IMR-90 (cell line): ENCODE measurements around the gene WNT3. TPM values are rescaled to one million over a fixed set of nuclear protein-coding genes. Genes with fewer than 3 reads are reported as not detected.

Experiments
- ATAC-seq: fragments of 200-7000 bp; cut with Tn5 transposase; 2 replicates; pipeline ENCODE4 v1.9.1; 2020; ENCODE audit warnings: low read depth, mild to moderate bottlenecking, moderate library complexity
- BruUV-seq: library from RNA; stranded (reverse); fragments of 400-500 nt; replicated peaks from 2 replicates; lab custom pipeline; 2021; lab: Mats Ljungman, UMichigan
- CTCF ChIA-PET: fragments of 300-600 bp; formaldehyde crosslinking; extraction: SDS; loops from one replicate; lab custom pipeline; 2021; ENCODE audit warnings: antibody characterized with exemption; lab: Yijun Ruan, JAX
- POLR2A ChIA-PET: fragments of 300-600 bp; sonication (Branson Sonifier 250); formaldehyde crosslinking; loops from one replicate; lab custom pipeline; 2022; ENCODE audit warnings: antibody characterized with exemption; ENCODE audit not compliant: unreplicated experiment; lab: Charles Lee
- DNase-seq: peaks from one replicate; pipeline ENCODE4 v3.0.0; 2013
- H2AFZ ChIP-seq: replicated peaks from 2 replicates; pipeline ENCODE3; 2013; ENCODE audit warnings: low read length, mild to moderate bottlenecking; ENCODE audit not compliant: poor library complexity
- H2AK5ac ChIP-seq: 2 replicates; pipeline ENCODE4 v1.6.1; 2013; ENCODE audit warnings: low read depth, low read length, inconsistent platforms
- H2AK9ac ChIP-seq: replicated peaks from 2 replicates; pipeline ENCODE3; 2013; ENCODE audit warnings: mild to moderate bottlenecking, low read depth, low read length, moderate library complexity; ENCODE audit not compliant: poor library complexity
- H2BK120ac ChIP-seq: 2 replicates; pipeline ENCODE4 v1.6.1; 2013; ENCODE audit warnings: low read depth, low read length, inconsistent platforms
- H2BK15ac ChIP-seq: 3 replicates; pipeline ENCODE4 v1.6.1; 2013; ENCODE audit warnings: low read depth, low read length, inconsistent platforms
- H2BK20ac ChIP-seq: 2 replicates; pipeline ENCODE4 v1.6.1; 2013; ENCODE audit warnings: low read depth, mild to moderate bottlenecking, inconsistent platforms, low read length, moderate library complexity
- H2BK5ac ChIP-seq: 2 replicates; pipeline ENCODE4 v1.6.1; 2013; ENCODE audit warnings: mild to moderate bottlenecking, low read depth, low read length, inconsistent platforms; ENCODE audit not compliant: poor library complexity, severe bottlenecking
- H3K14ac ChIP-seq: replicated peaks from 2 replicates; pipeline ENCODE4 v1.6.1; 2013; ENCODE audit warnings: low read depth, low read length, inconsistent platforms
- H3K18ac ChIP-seq: 2 replicates; pipeline ENCODE4 v1.6.1; 2013; ENCODE audit warnings: low read depth, low read length, control low read depth
- H3K23ac ChIP-seq: 2 replicates; pipeline ENCODE4 v1.6.1; 2013; ENCODE audit warnings: low read depth, low read length, inconsistent platforms
- H3K27ac ChIP-seq: 2 replicates; pipeline ENCODE4 v1.5.1; 2013; ENCODE audit warnings: mild to moderate bottlenecking, control low read depth, low read length; ENCODE audit not compliant: insufficient read depth
- H3K27me3 ChIP-seq: 2 replicates; pipeline ENCODE4 v1.6.1; 2013; ENCODE audit warnings: low read length; ENCODE audit not compliant: control insufficient read depth, insufficient read depth
- H3K36me3 ChIP-seq: 2 replicates; pipeline ENCODE4 v1.6.1; 2013; ENCODE audit warnings: low read length, mixed read lengths; ENCODE audit not compliant: control insufficient read depth, insufficient read depth
- H3K4ac ChIP-seq: 2 replicates; pipeline ENCODE4 v1.6.1; 2013; ENCODE audit warnings: low read depth, low read length, inconsistent platforms
- H3K4me1 ChIP-seq: 2 replicates; pipeline ENCODE4 v1.6.1; 2013; ENCODE audit warnings: low read length, mixed read lengths; ENCODE audit not compliant: control insufficient read depth, insufficient read depth
- H3K4me2 ChIP-seq: 2 replicates; pipeline ENCODE4 v1.6.1; 2013; ENCODE audit warnings: low read depth, mild to moderate bottlenecking, control low read depth, low read length, moderate library complexity
- H3K4me3 ChIP-seq: 2 replicates; pipeline ENCODE4 v1.5.1; 2013; ENCODE audit warnings: low read depth, mild to moderate bottlenecking, control low read depth, low read length, moderate library complexity; ENCODE audit not compliant: insufficient read depth
- H3K56ac ChIP-seq: 2 replicates; pipeline ENCODE4 v1.6.1; 2013; ENCODE audit warnings: low read length, inconsistent platforms; ENCODE audit not compliant: insufficient read depth; ENCODE audit errors: extremely low read depth
- H3K79me1 ChIP-seq, 2 experiments: 2 replicates each; pipeline ENCODE4 v1.6.1; 2013; ENCODE audit warnings: low read length in 2 of 2, inconsistent platforms in 1 of 2, low read depth in 1 of 2
- H3K9ac ChIP-seq: 2 replicates; pipeline ENCODE4 v1.6.1; 2013; ENCODE audit warnings: low read depth, low read length, control low read depth
- H3K9me1 ChIP-seq: 2 replicates; pipeline ENCODE4 v1.6.1; 2013; ENCODE audit warnings: low read length, inconsistent platforms; ENCODE audit not compliant: insufficient read depth
- H3K9me3 ChIP-seq: 2 replicates; pipeline ENCODE4 v1.6.1; 2013; ENCODE audit warnings: low read length; ENCODE audit not compliant: control insufficient read depth, insufficient read depth
- H4K20me1 ChIP-seq: 2 replicates; pipeline ENCODE4 v1.6.1; 2013; ENCODE audit warnings: low read length, inconsistent platforms; ENCODE audit not compliant: insufficient read depth
- H4K5ac ChIP-seq: 2 replicates; pipeline ENCODE4 v1.6.1; 2013; ENCODE audit warnings: mild to moderate bottlenecking, low read depth, low read length, control low read depth
- H4K8ac ChIP-seq, 2 experiments: 2 replicates each; pipeline ENCODE4 v1.6.1; 2013; ENCODE audit warnings: low read depth in 2 of 2, low read length in 2 of 2, control low read depth in 1 of 2, inconsistent platforms in 1 of 2
- H4K91ac ChIP-seq: 2 replicates; pipeline ENCODE4 v1.6.1; 2013; ENCODE audit warnings: low read depth, low read length, inconsistent platforms; ENCODE audit not compliant: insufficient read depth
- CEBPB ChIP-seq: IDR thresholded peaks from 2 replicates; pipeline ENCODE4 v1.6.1; 2012; ENCODE audit warnings: low read depth, low read length, improper control_type of control experiment
- NFE2L2 ChIP-seq: fragments of 150-350 bp; IDR thresholded peaks from 2 replicates; pipeline ENCODE4 v1.6.1; 2016; ENCODE audit warnings: low read depth, mild to moderate bottlenecking, low read length
- RAD21 ChIP-seq: IDR thresholded peaks from 2 replicates; pipeline ENCODE4 v1.6.1; 2012; ENCODE audit warnings: low read length, improper control_type of control experiment
- RFX5 ChIP-seq: IDR thresholded peaks from 2 replicates; pipeline ENCODE4 v1.8.0; 2012; ENCODE audit warnings: low read depth, mild to moderate bottlenecking, low read length, moderate library complexity
- SMC3 ChIP-seq: fragments of 150-350 bp; IDR thresholded peaks from 2 replicates; pipeline ENCODE4 v1.6.1; 2016; ENCODE audit warnings: low read depth, mild to moderate bottlenecking, antibody characterized with exemption, low read length, moderate library complexity
- WGBS, 2 experiments: methylation state at CpG; one replicate each; pipeline versions ENCODE4 v1.1.5 to v1.1.7; 2013; ENCODE audit warnings: missing lambda C conversion rate in 2 of 2; ENCODE audit not compliant: insufficient read length in 1 of 2; ENCODE audit errors: extremely low coverage in 2 of 2; 5-methylcytosine and 5-hydroxymethylcytosine counted together
- dilution Hi-C: fragments of 300-500 bp; cut with HindIII; formaldehyde crosslinking; loops from one replicate; pipeline ENCODE4 v1.14.3; 2018; ENCODE audit warnings: low sequenced_read_pairs; ENCODE audit not compliant: unreplicated experiment
- in situ Hi-C: fragments of 300-500 bp; cut with MboI; formaldehyde crosslinking; loops from 3 replicates; pipeline ENCODE4 v1.14.3; 2019; ENCODE audit warnings: low sequenced_read_pairs, inconsistent platforms, mixed read lengths
- intact Hi-C: fragments of 100-400 bp; cut with micrococcal nuclease; formaldehyde crosslinking; loops from 2 replicates; pipeline ENCODE4 v1.10.0; 2022
- polyA plus RNA-seq, 3 experiments: library from polyadenylated mRNA; depleted of rRNA; stranded (reverse); fragments of >200 nt; gene quantifications; 2 replicates each; pipeline ENCODE4 v1.2.3, GENCODE V29; 2012; ENCODE audit warnings: low replicate concordance in 1 of 3
- total RNA-seq: library from RNA; depleted of rRNA; stranded (reverse); fragments of >200 nt; gene quantifications from 2 replicates; pipeline ENCODE4 v1.2.3, GENCODE V29; 2012
- TF ChIP-seq, protein P1 (sequence below): conservative IDR thresholded peaks from 2 replicates; pipeline ENCODE4 v1.5.1; 2012; ENCODE audit warnings: mild to moderate bottlenecking, low read depth, low read length, improper control_type of control experiment

The WNT3 gene
- total and polyA plus RNA-seq, 2 of the 4 experiments (the other 2 are of a cell fraction): 0.72 to 1.0 TPM

DNA sequence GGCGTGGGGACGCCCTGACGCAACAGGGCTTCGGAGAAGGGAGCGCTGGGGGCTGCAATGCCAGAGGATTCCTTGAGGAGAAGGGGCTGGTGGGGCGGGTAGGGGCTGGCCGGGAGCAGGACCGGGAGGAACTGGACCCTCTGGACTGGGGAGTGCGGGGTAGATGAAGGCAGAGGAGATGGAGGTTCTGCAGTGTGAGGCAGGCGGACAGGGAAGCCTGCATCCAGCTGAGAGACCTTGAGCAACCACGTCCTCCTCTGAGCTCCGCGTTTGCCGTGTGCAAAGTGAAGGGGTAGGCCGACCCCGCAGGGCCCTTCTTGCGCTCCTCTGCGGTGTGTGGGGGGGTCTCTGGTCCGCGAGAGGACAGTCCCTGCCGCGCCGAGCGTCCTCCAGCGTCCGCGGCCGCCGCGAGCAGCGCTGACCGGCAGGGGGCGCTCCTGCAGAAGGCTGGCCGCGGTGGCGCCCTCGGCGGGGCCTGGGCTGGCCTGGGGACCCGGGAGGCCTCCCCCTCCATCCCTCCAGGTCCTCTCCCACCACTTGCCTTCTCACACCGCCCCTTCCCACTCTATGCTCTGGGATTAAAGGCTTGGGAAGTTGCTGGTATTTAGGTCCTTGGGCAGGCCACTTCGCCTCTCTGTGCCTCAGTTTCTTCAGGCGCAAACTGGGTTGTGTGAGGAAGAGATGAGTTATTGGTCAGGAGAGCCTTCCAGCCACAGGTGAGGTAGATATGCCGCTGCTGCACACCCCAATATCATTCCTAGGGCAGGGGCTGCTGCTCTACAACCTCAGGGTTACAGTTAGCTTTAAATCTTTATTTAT is 23.3 kb upstream of the WNT3 start:
- H2BK15ac ChIP-seq: no peak overlapping the region
- H3K27ac ChIP-seq: no peak overlapping the region
- H3K4me2 ChIP-seq: peak overlapping the region; percentile 84
- no peak overlapping the region for H3K23ac ChIP-seq
- peaks cover 34% of the 10 kb centered on the region for H3K27me3 ChIP-seq
- intact Hi-C loops (loop anchor here (1.0 to 2.0 kb wide), 2 partner anchors 99 to 160 kb away; no protein-coding TSS in a partner anchor), in situ Hi-C loops (no loop called here), dilution Hi-C loops (no loop called here)
- no peak overlapping the region for H4K8ac ChIP-seq
- no peak overlapping the region for H3K14ac ChIP-seq
- H3K56ac ChIP-seq: no peak overlapping the region
- H2AK9ac ChIP-seq: peak overlapping the region; percentile 50
- 8% methylated on average over 12 of the region's 43 CpGs; no CpG with 5 or more reads in 1 of the 2 experiments for WGBS, 2 experiments
- H2BK5ac ChIP-seq: no peak overlapping the region
- no peak overlapping the region for H2BK120ac ChIP-seq
- TF ChIP-seq CEBPB: no peak
- no peak for TF ChIP-seq RFX5
- TF ChIP-seq, protein P1, sequence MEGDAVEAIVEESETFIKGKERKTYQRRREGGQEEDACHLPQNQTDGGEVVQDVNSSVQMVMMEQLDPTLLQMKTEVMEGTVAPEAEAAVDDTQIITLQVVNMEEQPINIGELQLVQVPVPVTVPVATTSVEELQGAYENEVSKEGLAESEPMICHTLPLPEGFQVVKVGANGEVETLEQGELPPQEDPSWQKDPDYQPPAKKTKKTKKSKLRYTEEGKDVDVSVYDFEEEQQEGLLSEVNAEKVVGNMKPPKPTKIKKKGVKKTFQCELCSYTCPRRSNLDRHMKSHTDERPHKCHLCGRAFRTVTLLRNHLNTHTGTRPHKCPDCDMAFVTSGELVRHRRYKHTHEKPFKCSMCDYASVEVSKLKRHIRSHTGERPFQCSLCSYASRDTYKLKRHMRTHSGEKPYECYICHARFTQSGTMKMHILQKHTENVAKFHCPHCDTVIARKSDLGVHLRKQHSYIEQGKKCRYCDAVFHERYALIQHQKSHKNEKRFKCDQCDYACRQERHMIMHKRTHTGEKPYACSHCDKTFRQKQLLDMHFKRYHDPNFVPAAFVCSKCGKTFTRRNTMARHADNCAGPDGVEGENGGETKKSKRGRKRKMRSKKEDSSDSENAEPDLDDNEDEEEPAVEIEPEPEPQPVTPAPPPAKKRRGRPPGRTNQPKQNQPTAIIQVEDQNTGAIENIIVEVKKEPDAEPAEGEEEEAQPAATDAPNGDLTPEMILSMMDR: peak; percentile 65
- TF ChIP-seq SMC3: peak; percentile 61; the same call in 1 of the 2 replicates
- no peak for TF ChIP-seq NFE2L2
- TF ChIP-seq RAD21: peak; percentile 53
- BruUV-seq: no TSS peak
- H3K4me1 ChIP-seq: no peaks in the 10 kb centered on the region
- no peak overlapping the region for H2BK20ac ChIP-seq
- no peak overlapping the region for H4K5ac ChIP-seq
- ATAC-seq: peak; percentile 85
- no peak for DNase-seq
- H3K36me3 ChIP-seq: no peaks in the 10 kb centered on the region
- no peak overlapping the region for H4K91ac ChIP-seq
- no peak overlapping the region for H3K9ac ChIP-seq
- H3K18ac ChIP-seq: no peak overlapping the region
- peaks cover 7% of the 10 kb centered on the region for H3K9me3 ChIP-seq
- H3K79me1 ChIP-seq: no peaks in the 10 kb centered on the region
- H3K4ac ChIP-seq: no peak overlapping the region
- no peak overlapping the region for H2AK5ac ChIP-seq
- H3K4me3 ChIP-seq: peak overlapping the region; percentile 15; the same call in 1 of the 2 replicates
- no peaks in the 10 kb centered on the region for H4K20me1 ChIP-seq
- H2AFZ ChIP-seq: peak overlapping the region; percentile 84
- ChIA-PET CTCF (interaction anchor here (0.5 to 1.5 kb wide), 5 partner anchors 10 to 252 kb away, joined by 3 to 4 read pairs (median 3); partner anchors contain the start of gene WNT9B), POLR2A (no interaction called here)
- no peaks in the 10 kb centered on the region for H3K9me1 ChIP-seq
